MM.1S (cell line): ENCODE data around the gene CPB2.

Source experiments
- EZH2 ChIP-seq: fragments of 300-600 bp; sonication (generic); optimal IDR thresholded peaks from 2 replicates; pipeline ENCODE3; 2017; ENCODE audit warnings: low read depth, mild to moderate bottlenecking, antibody characterized with exemption, low read length, mixed read lengths
- EZH2phosphoT487 ChIP-seq: fragments of 300-600 bp; sonication (generic); IDR thresholded peaks from 2 replicates; pipeline ENCODE4 v1.6.1; 2018; ENCODE audit warnings: antibody characterized with exemption, low read length
- TF ChIP-seq, protein P1 (sequence below): fragments of 300-600 bp; sonication (generic); IDR thresholded peaks from 2 replicates; pipeline ENCODE4 v1.5.1; 2016; ENCODE audit warnings: antibody characterized with exemption, low read length, mixed read lengths

DNA sequence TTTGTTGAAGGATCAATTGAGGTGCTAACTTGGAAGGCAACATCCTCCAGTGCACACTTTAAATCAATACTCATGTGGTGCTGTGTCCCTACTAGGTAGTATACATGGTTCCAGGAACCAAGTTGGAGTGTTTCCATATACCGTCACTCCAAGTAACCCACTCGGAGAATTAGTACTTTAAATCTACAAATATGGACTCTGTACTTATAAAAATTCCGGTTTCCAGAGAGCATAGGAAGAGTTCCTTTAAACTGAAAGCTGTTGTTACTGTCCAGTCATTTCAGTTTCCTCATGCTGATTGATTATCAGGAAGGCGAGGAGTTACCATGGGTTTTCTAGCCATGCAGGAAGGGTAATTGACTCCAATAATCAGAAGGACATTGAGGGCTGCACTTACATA is 7.2 kb downstream of the CPB2 start:
- TF ChIP-seq, protein P1, sequence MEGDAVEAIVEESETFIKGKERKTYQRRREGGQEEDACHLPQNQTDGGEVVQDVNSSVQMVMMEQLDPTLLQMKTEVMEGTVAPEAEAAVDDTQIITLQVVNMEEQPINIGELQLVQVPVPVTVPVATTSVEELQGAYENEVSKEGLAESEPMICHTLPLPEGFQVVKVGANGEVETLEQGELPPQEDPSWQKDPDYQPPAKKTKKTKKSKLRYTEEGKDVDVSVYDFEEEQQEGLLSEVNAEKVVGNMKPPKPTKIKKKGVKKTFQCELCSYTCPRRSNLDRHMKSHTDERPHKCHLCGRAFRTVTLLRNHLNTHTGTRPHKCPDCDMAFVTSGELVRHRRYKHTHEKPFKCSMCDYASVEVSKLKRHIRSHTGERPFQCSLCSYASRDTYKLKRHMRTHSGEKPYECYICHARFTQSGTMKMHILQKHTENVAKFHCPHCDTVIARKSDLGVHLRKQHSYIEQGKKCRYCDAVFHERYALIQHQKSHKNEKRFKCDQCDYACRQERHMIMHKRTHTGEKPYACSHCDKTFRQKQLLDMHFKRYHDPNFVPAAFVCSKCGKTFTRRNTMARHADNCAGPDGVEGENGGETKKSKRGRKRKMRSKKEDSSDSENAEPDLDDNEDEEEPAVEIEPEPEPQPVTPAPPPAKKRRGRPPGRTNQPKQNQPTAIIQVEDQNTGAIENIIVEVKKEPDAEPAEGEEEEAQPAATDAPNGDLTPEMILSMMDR, result no peak
- TF ChIP-seq EZH2 (no peak), EZH2phosphoT487 (no peak)
